GM18502 (cell line): ENCODE results near the gene PIK3R6.

Experiments used
- ATAC-seq: cut with Tn5 transposase; IDR thresholded peaks from one replicate; pipeline ENCODE4 v1.9.1; 2021; ENCODE audit warnings: mild to moderate bottlenecking; ENCODE audit not compliant: unreplicated experiment, poor library complexity

PIK3R6 gene

GRCh38 chr17:8800656-8801055, 66.8 kb downstream of the PIK3R6 start:
- ATAC-seq = no peak

GRCh38 chr17:8799570-8800212, 67.8 kb downstream of the PIK3R6 start:
- no peak for ATAC-seq

DNA sequence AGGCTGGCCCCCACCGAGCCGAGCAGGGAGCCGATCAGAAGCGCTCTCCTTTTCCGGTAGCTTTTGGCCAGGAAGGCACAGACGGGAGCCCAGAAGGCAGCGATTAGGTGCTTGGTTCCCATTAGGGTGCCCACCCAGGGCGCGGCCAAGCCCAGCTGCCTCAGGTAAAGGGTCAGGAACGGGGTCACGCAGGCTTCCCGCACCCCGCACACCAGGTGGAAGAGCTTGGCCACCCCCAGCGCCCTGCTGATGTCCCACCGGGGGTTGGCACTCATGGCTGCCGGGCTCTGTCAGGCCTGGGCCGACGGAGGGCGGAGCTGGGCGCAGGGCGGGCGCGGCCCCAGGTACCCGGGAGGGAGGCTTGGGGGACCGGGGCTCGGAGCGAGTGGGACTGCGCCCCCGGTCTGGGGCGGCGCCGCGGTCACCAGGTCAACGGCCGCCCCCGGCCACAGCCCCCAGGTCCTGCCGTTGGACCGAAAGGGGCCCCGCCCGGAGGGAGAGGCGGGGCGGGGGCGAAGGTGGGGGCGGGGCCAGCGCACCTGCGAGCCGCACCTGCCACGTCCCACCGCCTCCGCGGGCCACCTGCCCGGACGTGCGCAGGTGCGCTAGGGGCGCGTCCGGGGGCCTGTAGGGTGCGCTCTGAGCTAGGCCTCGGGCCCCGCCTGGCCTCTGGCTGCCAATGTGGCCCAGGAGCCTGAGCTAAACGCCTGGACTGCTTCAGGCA, 68.5 kb downstream of the PIK3R6 start, which contains the start of gene MFSD6L:
MFSD6L (minus strand) TSS at position 520 of the 724 bp plus-strand sequence; CDS start at position 275, 245 bp downstream.
- ATAC-seq = no peak

DNA sequence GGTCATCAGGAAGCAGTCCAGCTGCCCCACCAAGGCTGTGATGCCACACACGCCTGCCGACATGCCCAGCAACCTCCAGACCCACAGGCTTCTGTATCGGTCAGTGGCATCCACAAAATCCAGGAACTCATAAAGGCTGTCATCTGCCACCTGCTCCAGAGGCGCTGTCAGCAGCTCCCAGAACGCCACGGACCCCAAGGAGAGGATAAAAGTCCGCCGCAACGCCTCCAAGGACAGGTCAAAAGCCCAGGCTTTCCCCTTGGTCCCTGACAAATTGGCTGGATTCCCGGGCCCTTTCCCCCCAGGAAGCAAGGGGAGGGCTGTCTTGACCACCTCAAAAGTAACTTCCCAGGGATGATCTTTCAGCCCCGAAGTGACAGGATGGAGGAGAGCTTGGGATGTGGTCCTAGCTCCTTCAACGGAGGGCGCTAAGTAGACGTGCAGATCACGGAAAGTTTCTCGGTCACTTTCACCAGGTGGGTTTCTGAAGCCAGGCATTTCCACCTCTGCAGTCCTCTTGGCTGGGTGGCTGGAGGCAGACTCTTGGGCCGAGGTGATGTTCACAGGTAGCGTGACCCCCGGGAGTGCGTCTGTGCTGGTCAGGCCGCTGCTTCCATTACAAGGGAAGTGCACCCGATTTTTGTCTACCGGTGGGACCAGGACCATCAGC, 69.2 kb downstream of the PIK3R6 start:
- ATAC-seq = no peak

GRCh38 chr17:8797621-8798175, 69.8 kb downstream of the PIK3R6 start:
- ATAC-seq = no peak

DNA sequence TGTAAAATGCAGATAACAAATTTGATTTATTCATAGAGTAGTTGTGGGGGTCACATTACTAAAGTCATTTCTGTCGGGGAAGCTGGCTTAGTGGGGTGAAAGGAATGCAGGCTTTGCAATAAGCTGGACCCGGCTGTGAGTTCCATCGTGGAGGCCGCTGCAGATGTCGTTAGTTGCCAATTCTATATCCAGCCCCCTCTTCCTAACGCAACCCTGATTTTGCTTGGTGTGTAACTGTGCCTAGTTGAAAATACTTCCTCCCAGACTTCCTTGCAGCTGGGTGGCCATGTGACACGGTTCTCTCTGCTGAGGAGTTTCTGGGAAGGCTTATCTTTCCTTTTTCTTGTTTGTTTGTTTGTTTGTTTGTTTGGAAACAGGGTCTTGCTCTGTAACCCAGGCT, 72.8 kb downstream of the PIK3R6 start:
- no peak for ATAC-seq

GRCh38 chr17:8793649-8794048, 73.8 kb downstream of the PIK3R6 start:
- ATAC-seq = no peak

- ATAC-seq = no peak
These were observed 74.8 kb downstream of the PIK3R6 start for GRCh38 chr17:8792646-8793045.

DNA sequence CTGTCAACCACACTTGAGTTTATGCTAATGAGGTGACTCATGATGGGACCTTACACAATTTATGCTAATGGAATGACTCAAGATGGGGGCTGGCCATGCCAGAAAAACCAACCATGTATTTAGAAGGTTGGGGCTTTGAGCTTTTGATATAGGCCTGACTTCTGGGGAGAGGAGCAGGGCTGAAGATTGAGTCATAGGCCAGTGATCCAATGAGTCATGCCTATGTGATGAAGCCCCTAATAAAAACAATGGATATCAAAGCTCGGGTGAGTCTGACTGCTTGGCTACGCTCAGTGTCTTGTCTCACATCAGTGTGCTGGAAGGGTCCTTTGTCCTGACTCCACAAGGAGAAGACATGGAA, 75.6 kb downstream of the PIK3R6 start:
- ATAC-seq = no peak

DNA sequence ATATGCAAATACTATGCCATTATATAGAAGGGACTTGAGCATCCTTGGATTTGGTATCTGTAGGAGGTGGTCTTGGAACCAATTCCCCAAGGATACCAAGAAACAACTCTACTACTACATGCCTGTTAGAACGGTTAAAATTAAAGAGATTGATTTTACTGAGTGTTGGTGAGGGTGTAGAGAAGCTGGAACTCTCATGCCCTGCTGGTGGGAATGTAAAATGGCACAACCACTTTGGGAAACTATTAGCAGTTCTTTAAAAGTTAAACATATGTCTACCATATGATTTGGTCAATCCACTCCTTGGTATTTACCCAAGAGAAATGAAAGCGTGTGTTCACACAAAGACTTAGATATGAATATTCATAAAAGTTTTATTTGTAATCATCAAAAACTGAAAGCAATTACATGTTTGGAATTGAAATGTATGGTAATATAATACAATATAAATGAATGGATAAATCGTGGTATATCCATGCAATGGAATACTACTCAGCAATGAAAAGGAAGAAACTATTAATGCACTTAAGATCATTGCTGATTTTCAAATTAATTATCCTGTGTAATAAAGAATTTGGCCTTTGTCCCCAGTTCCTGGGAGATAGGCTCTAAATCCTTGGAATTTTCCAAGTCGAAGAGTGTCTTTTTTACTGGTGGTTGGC, 76.1 kb downstream of the PIK3R6 start:
- ATAC-seq = no peak

GRCh38 chr17:8789743-8790142, 77.7 kb downstream of the PIK3R6 start:
- no peak for ATAC-seq

DNA sequence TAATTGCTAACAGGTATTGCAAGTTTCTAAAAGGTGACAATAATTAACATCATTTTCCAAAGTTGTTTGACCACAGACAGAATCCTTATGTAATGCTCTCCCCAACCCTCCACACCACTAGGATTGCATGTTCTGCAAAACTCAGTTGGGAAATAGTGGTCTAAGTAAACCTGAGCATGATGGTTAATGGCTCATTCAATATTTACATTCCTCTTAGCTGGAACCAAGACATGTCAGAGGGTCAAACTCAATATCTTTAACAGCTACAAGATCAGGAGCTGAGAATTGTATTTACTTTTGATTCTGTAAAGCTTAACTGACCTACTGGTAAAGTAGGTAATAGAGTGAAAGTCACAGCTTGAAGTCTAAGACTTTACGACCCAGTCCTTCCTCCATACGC, 78.5 kb downstream of the PIK3R6 start:
- ATAC-seq = no peak

GRCh38 chr17:8785547-8786413, 81.7 kb downstream of the PIK3R6 start:
- ATAC-seq = no peak

- no peak for ATAC-seq
These were observed 85.3 kb downstream of the PIK3R6 start for GRCh38 chr17:8782176-8782575.

DNA sequence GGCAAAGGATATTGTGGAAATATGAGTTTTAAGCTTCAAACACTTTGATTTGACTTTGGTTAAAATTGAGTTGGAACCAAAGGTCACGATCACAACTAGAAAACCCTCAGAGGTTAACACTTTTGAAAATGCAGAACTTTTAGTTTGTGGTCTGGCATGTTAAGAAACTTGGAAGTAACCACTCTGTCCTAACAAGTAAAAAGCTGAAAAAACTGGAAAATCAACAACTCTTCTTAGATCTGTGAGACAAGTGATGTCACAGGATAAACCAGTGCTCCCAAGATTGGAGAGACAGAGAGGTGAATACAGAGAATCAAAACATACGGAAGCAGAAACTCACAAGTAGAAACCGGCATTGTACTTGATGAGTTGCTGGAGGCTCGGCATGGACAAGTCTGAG, 85.7 kb downstream of the PIK3R6 start:
- ATAC-seq = no peak

- ATAC-seq = no peak
These were observed 90.6 kb downstream of the PIK3R6 start for GRCh38 chr17:8776881-8777280.

DNA sequence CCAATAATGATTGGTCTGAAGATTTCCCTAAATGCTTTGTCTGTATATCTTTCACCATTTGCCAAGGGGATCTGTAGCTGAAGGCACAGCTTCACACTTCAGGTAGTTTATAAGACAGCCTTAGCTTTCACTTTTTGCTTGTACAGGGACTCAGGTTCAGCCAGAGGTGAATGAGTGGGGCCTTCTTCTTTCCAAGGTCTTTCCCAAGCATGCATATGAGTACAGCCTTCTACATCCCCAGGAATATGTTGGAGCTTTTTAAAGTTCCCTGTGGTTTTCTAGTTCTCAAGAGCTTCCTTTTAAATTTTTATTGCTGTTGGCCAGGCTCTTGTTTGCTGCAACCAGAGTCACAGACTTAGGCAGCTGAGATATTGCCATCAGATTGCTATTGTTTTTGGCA, 91.2 kb downstream of the PIK3R6 start:
- no peak for ATAC-seq

GRCh38 chr17:8766731-8767130, 100.7 kb downstream of the PIK3R6 start:
- ATAC-seq = no peak

- ATAC-seq = no peak
These were observed 105.5 kb downstream of the PIK3R6 start for GRCh38 chr17:8762012-8762411.

DNA sequence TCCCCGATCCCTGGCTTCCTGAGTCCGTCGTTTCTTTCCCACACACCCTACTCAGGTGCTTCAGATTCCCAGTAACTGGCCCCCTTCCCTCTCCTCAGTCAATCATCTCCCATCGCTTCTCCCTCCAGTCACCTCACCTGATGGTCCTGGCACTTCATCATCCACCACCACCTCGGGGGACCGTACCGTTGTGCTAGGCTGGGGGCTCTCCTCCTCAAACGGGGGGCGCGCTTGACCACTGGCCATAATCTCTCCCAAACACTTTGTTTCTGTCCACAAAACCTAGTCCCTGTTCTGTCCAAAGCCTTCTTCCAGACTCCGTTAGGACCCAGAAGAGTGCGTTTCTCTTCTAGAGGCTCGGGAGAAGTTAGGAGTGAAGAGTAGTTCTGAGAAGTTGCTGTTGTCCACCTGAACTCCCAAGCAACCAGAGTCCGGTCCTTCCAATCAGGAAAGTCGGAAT, 109.3 kb downstream of the PIK3R6 start, which contains the start of gene SPDYE4:
SPDYE4 (minus strand) TSS at position 410 of the 460 bp plus-strand sequence; CDS start at position 246, 164 bp downstream.
- no peak for ATAC-seq
